GM18526 (cell line): Measurements from ENCODE around the gene CLCN6.

Experiments
- POLR2A ChIP-seq: IDR thresholded peaks from 3 replicates; pipeline ENCODE4 v1.6.1; 2011; ENCODE audit not compliant: insufficient read length; ENCODE audit errors: extremely low read depth

Gene CLCN6

GRCh38 chr1:11847667-11848372 lies 41.8 kb downstream of the CLCN6 start, which contains the start of gene NPPA:
TSS of gene NPPA (minus strand) at chr1:11847783. CDS start at chr1:11847684, 99 bp downstream.
- no peak for TF ChIP-seq POLR2A

GRCh38 chr1:11848373-11848700 lies 42.3 kb downstream of the CLCN6 start:
- no peak for TF ChIP-seq POLR2A

- no peak for TF ChIP-seq POLR2A
These were observed 44.2 kb downstream of the CLCN6 start for GRCh38 chr1:11850156-11850555.

GRCh38 chr1:11851180-11851579 lies 45.2 kb downstream of the CLCN6 start:
- TF ChIP-seq POLR2A = no peak

GRCh38 chr1:11854519-11854918 lies 48.5 kb downstream of the CLCN6 start:
- TF ChIP-seq POLR2A = no peak

GRCh38 chr1:11855430-11855829 lies 49.4 kb downstream of the CLCN6 start:
- no peak for TF ChIP-seq POLR2A

- TF ChIP-seq POLR2A = no peak
These were observed 50.7 kb downstream of the CLCN6 start for GRCh38 chr1:11856698-11857097.

GRCh38 chr1:11857164-11857851 lies 51.3 kb downstream of the CLCN6 start:
- no peak for TF ChIP-seq POLR2A

GRCh38 chr1:11858158-11858557 lies 52.2 kb downstream of the CLCN6 start:
- TF ChIP-seq POLR2A = no peak

GRCh38 chr1:11858613-11858967 lies 52.6 kb downstream of the CLCN6 start, which contains the start of gene NPPB:
TSS of gene NPPB (minus strand) at chr1:11858945. CDS start at chr1:11858833, 112 bp downstream.
- TF ChIP-seq POLR2A = no peak

- TF ChIP-seq POLR2A = no peak
These were observed 53.2 kb downstream of the CLCN6 start for GRCh38 chr1:11858968-11859871.

- TF ChIP-seq POLR2A = no peak
These were observed 54.1 kb downstream of the CLCN6 start for GRCh38 chr1:11860083-11860482.

GRCh38 chr1:11860587-11860986 lies 54.6 kb downstream of the CLCN6 start:
- TF ChIP-seq POLR2A = no peak

- no peak for TF ChIP-seq POLR2A
These were observed 56.9 kb downstream of the CLCN6 start for GRCh38 chr1:11862890-11863289.

GRCh38 chr1:11868331-11868980 lies 62.5 kb downstream of the CLCN6 start:
- no peak for TF ChIP-seq POLR2A
